ENCODE measurements around the gene LRCOL1.
"Not testable (repeated sequence)": the region's sequence is repeated elsewhere in the genome, so short reads cannot be mapped to it uniquely, and the experiment has no call there.

LRCOL1 gene

GRCh38 chr12:132600048-132601032 lies 10.0 kb downstream of the LRCOL1 start:
- DNase-seq = no peak

- DNase-seq = not testable (repeated sequence)
Measured at GRCh38 chr12:132599502-132599901, 10.9 kb downstream of the LRCOL1 start.

GRCh38 chr12:132597333-132598316 lies 12.8 kb downstream of the LRCOL1 start:
- DNase-seq = peak in 1 of 2 experiments; percentile 52

- no peak for DNase-seq
Measured at GRCh38 chr12:132596016-132596415, 14.4 kb downstream of the LRCOL1 start.

GRCh38 chr12:132595183-132595582 lies 15.2 kb downstream of the LRCOL1 start:
- DNase-seq = no peak

GRCh38 chr12:132593938-132594358 lies 16.4 kb downstream of the LRCOL1 start:
- DNase-seq = peak in 1 of 2 experiments; percentile 39

- DNase-seq = no peak
Measured at GRCh38 chr12:132593521-132593920, 16.9 kb downstream of the LRCOL1 start.

- DNase-seq = no peak
Measured at GRCh38 chr12:132593071-132593470, 17.3 kb downstream of the LRCOL1 start.

GRCh38 chr12:132592282-132592970 lies 18.0 kb downstream of the LRCOL1 start:
- DNase-seq = no peak

GRCh38 chr12:132591107-132591935 lies 19.1 kb downstream of the LRCOL1 start:
- DNase-seq = no peak

- DNase-seq = no peak
Measured at GRCh38 chr12:132588821-132589669, 21.3 kb downstream of the LRCOL1 start.

GRCh38 chr12:132588319-132588718 lies 22.1 kb downstream of the LRCOL1 start:
- no peak for DNase-seq

- no peak for DNase-seq
Measured at GRCh38 chr12:132587781-132588180, 22.6 kb downstream of the LRCOL1 start.

GRCh38 chr12:132586929-132587328 lies 23.5 kb downstream of the LRCOL1 start:
- DNase-seq = no peak

GRCh38 chr12:132585177-132585576 lies 25.2 kb downstream of the LRCOL1 start:
- DNase-seq = no peak

- no peak for DNase-seq
Measured at GRCh38 chr12:132584429-132584828, 26.0 kb downstream of the LRCOL1 start.

- no peak for DNase-seq
Measured at GRCh38 chr12:132583736-132584135, 26.6 kb downstream of the LRCOL1 start.

GRCh38 chr12:132583411-132583710 lies 27.0 kb downstream of the LRCOL1 start:
- no peak for DNase-seq

- DNase-seq = no peak
Measured at GRCh38 chr12:132582582-132583410, 27.6 kb downstream of the LRCOL1 start.

GRCh38 chr12:132582058-132582420 lies 28.3 kb downstream of the LRCOL1 start:
- no peak for DNase-seq

All from SW 1271 (cell line).